Measurements from ENCODE around the gene FOXK2. TPM values are rescaled to one million over a fixed set of nuclear protein-coding genes. Genes with fewer than 3 reads are reported as not detected.
"Not testable (repeated sequence)": the region's sequence is repeated elsewhere in the genome, so short reads cannot be mapped to it uniquely, and the experiment has no call there.

FOXK2 gene
- total RNA-seq, 6 donors from 2014 or later: 50.8 to 92.7 (median 58.9) TPM

DNA sequence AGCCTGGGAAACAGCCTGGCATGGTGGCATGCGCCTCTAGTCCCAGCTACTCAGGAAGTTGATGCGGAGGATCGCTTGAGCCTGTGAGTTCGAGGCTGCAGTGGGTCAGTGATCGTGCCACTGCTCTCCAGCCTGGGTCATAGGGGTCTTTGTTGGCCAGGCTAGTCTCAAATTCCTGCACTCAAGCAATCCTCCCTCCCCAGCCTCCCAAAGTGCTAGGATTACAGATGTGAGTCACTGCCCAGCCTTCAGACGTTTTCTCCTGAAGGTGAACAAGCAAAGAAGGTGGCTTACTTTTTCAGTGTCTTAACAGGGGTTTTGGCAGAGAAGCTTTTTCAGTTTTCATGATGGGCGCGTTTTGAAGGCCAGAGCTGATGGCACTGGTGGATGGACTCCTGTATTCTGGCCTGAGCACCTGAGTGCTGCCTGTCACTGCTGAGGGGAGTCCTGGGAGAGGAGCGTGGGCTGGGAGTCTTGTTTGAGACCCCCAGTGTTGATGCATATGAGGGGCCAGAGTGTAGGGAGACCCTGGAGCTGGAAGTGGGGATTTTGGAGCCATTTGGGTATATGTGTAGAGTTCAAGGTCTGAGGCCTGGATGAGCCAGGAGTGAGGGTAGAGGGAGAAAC lies 41.4 kb downstream of the FOXK2 start:
- peaks cover 0 to 14% (median 5%) of the 10 kb centered on the region in 4 donors for H3K36me3 ChIP-seq
- H3K4me3 ChIP-seq: no peak overlapping the region
- no peak overlapping the region for H3K27ac ChIP-seq
- H3K4me1 ChIP-seq: peaks cover 11 to 53% (median 25%) of the 10 kb centered on the region in 4 donors
- TF ChIP-seq, protein P1, sequence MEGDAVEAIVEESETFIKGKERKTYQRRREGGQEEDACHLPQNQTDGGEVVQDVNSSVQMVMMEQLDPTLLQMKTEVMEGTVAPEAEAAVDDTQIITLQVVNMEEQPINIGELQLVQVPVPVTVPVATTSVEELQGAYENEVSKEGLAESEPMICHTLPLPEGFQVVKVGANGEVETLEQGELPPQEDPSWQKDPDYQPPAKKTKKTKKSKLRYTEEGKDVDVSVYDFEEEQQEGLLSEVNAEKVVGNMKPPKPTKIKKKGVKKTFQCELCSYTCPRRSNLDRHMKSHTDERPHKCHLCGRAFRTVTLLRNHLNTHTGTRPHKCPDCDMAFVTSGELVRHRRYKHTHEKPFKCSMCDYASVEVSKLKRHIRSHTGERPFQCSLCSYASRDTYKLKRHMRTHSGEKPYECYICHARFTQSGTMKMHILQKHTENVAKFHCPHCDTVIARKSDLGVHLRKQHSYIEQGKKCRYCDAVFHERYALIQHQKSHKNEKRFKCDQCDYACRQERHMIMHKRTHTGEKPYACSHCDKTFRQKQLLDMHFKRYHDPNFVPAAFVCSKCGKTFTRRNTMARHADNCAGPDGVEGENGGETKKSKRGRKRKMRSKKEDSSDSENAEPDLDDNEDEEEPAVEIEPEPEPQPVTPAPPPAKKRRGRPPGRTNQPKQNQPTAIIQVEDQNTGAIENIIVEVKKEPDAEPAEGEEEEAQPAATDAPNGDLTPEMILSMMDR (IDR thresholded peaks at IDR 0.05): no peak
- TF ChIP-seq EP300 (IDR thresholded peaks at IDR 0.05) (no peak), POLR2A (IDR thresholded peaks at IDR 0.05) (no peak), POLR2AphosphoS5 (IDR thresholded peaks at IDR 0.05) (no peak)
- H3K9me3 ChIP-seq: no peaks in the 10 kb centered on the region
- H3K27me3 ChIP-seq: no peaks in the 10 kb centered on the region
- ATAC-seq (ENCODE audit: low FRiP score in 2 of 2) (no peak), DNase-seq (no peak)
- WGBS, 2 donors: 75 to 88% methylated on average over 9 of the region's 9 CpGs

DNA sequence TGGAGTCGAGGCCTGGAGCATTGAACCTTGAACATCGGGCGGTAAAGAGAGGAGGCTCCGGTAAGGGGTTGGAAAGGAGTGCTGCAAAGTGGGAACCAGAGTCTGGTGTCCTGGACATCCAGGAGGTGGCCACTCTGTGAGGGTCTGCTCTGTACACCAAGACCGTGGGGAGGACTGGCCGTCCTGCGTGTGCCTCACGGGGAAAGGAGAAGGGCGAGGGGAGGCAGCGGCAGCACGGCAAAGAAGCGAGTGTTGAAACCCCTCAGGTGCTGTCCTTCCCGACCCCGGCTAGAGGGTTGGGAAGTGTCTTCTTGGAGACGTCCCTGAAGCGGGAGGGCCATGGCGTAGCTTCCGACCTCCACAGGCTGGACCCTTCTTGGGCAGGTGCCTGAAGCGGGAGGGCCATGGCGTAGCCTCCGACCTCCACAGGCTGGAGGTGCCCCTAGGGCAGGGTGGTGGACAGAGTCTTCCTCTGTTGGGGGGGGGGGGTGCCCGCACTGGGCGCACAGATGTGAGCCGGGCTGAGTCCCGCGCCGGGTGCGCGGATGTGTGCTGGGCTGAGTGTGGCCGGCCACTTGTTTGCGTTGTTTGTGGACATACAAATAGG lies 42.0 kb downstream of the FOXK2 start:
- TF ChIP-seq EP300 (IDR thresholded peaks at IDR 0.05) (no peak), POLR2AphosphoS5 (IDR thresholded peaks at IDR 0.05) (no peak), POLR2A (IDR thresholded peaks at IDR 0.05) (no peak)
- TF ChIP-seq, protein P1 (IDR thresholded peaks at IDR 0.05): no peak
- ATAC-seq (ENCODE audit: low FRiP score in 2 of 2): no peak

DNA sequence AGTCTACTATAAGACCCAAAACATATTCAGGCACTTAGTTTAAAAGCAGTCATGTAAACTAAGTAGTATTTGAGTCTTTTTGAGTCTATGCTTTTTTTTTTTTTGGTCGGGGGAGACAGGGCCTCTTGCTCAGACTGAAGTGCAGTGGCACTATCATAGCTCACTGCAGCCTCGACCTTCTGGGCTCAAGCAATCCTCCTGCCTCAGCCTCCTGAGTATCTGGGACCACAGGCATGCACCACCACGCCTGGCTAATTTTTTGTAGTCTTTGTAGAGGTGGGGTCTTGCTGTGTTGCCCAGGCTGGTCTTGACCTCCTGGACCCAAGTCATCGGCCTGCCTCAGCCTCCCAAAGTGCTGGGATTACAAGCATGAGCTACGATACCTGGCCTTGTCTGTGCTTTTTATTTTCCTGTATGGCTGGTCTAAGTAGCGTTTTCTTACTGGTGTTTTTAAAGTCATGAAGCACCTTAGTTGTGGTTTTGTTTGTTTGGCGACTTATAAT lies 43.2 kb downstream of the FOXK2 start:
- DNase-seq; H3K27ac ChIP-seq; ATAC-seq (ENCODE audit: low FRiP score in 2 of 2); H3K27me3 ChIP-seq; H3K9me3 ChIP-seq; H3K4me3 ChIP-seq: not testable (repeated sequence)
- Histone ChIP-seq H3K4me1 (peaks cover 11 to 55% (median 28%) of the 10 kb centered on the region in 4 donors), H3K36me3 (peaks cover 0 to 33% (median 18%) of the 10 kb centered on the region in 4 donors)
- 85 to 88% methylated on average over 7 of the region's 7 CpGs for WGBS, 2 donors

More for the DNA sequence above, 42.0 kb downstream of the FOXK2 start:
- 91 to 94% methylated on average over 19 to 31 of the region's 31 CpGs for WGBS, 2 donors
- Histone ChIP-seq H3K4me1 (peaks cover 11 to 53% (median 28%) of the 10 kb centered on the region in 4 donors), H3K27me3 (no peaks in the 10 kb centered on the region), H3K4me3 (no peak overlapping the region), H3K9me3 (no peaks in the 10 kb centered on the region), H3K27ac (no peak overlapping the region), H3K36me3 (peaks cover 0 to 20% (median 10%) of the 10 kb centered on the region in 4 donors)
- DNase-seq: peak in 1 of 2 donors; percentile 78

DNA sequence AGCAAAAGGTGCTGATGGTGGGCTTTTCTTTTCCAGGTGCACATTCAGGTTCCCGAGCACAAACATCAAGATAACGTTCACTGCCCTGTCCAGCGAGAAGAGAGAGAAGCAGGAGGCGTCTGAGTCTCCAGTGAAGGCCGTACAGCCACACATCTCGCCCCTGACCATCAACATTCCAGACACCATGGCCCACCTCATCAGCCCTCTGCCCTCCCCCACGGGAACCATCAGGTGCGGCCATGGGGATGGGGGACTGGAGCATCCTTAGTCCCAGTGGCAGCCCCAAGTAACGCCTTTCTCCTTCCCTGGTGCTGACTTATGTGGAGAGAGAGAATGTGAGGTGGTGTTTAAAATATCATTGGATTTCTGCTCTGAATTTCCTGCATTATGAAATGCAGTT lies 43.8 kb downstream of the FOXK2 start:
- Histone ChIP-seq H3K4me1 (peaks cover 17 to 57% (median 34%) of the 10 kb centered on the region in 4 donors), H3K4me3 (no peak overlapping the region), H3K27ac (no peak overlapping the region), H3K9me3 (no peaks in the 10 kb centered on the region), H3K36me3 (peaks cover 0 to 38% (median 19%) of the 10 kb centered on the region in 4 donors), H3K27me3 (no peaks in the 10 kb centered on the region)
- TF ChIP-seq EP300 (IDR thresholded peaks at IDR 0.05) (no peak), POLR2AphosphoS5 (IDR thresholded peaks at IDR 0.05) (no peak), POLR2A (IDR thresholded peaks at IDR 0.05) (no peak)
- TF ChIP-seq, protein P1 (IDR thresholded peaks at IDR 0.05): no peak
- DNase-seq (no peak), ATAC-seq (ENCODE audit: low FRiP score in 2 of 2) (no peak)
- WGBS, 2 donors: 89 to 91% methylated on average over 9 of the region's 9 CpGs

DNA sequence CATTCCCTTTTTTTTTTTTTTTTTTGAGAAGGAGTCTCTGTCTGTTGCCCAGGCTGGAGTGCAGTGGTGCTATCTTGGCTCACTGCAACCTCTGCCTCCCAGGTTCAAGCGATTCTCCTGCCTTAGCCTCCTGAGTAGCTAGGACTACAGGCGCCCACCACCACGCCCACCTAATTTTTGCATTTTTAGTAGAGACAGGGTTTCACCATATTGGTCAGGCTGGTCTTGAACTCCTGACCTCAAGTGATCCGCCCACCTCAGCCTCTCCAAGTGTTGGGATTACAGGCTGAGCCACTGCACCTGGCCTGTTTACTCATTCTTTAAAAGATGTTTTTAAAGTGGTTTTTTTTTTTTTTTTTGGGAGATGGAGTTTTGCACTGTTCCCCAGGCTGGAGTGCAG lies 44.2 kb downstream of the FOXK2 start:
- not testable (repeated sequence) for H3K27ac ChIP-seq; ATAC-seq (ENCODE audit: low FRiP score in 2 of 2); H3K4me3 ChIP-seq; H3K27me3 ChIP-seq; H3K9me3 ChIP-seq; DNase-seq
- WGBS, 2 donors: 79 to 86% methylated on average over 4 of the region's 4 CpGs
- peaks cover 21 to 57% (median 38%) of the 10 kb centered on the region in 4 donors for H3K4me1 ChIP-seq
- H3K36me3 ChIP-seq: peaks cover 0 to 42% (median 19%) of the 10 kb centered on the region in 4 donors

Data from upper lobe of left lung (tissue), 6 donors.